K562 (cell line): ENCODE results near the gene NDUFA5. TPM values are rescaled to one million over a fixed set of nuclear protein-coding genes. Genes with fewer than 3 reads are reported as not detected.
A peak's percentile ranks its signal among the peaks of the same experiment; 100 is the strongest.

ENCODE experiments used
- BCOR ChIP-seq: fragments of 450-650 bp; IDR thresholded peaks from 2 replicates; pipeline ENCODE4 v1.6.1; 2016
- CHCHD3 ChIP-seq: fragments of 250-450 bp; sonication (Bioruptor Pico); IDR thresholded peaks from 2 replicates; pipeline ENCODE4 v2.1.2; 2022; ENCODE audit warnings: mild to moderate bottlenecking
- EGR1 ChIP-seq: fragments of 450-650 bp; conservative IDR thresholded peaks from 2 replicates; pipeline ENCODE4 v1.6.1; 2017; ENCODE audit warnings: mild to moderate bottlenecking
- GTF2E2 ChIP-seq: fragments of 200-800 bp; sonication (Bioruptor generic); IDR thresholded peaks from 2 replicates; pipeline ENCODE4 v1.6.1; 2016; ENCODE audit warnings: missing genetic modification characterization, missing compliant biosample characterization
- KLF13 ChIP-seq: fragments of 450-650 bp; IDR thresholded peaks from 2 replicates; pipeline ENCODE4 v1.6.1; 2016; ENCODE audit warnings: missing genetic modification characterization, low read depth, mild to moderate bottlenecking, missing compliant biosample characterization, moderate library complexity, borderline replicate concordance
- L3MBTL2 ChIP-seq: fragments of 450-650 bp; IDR thresholded peaks from 2 replicates; pipeline ENCODE4 v1.6.1; 2016; ENCODE audit warnings: mild to moderate bottlenecking, moderate library complexity
- MYBL2 ChIP-seq, 2 experiments: fragments of 450-650 bp in 1 of 2; sonication (generic) in 1 of 2; formaldehyde crosslinking in 1 of 2; IDR thresholded peaks; 2 replicates each; pipeline versions ENCODE4 v1.6.1 to v1.8.1; 2017 to 2022; ENCODE audit warnings: borderline replicate concordance in 1 of 2, inconsistent platforms in 1 of 2, low read depth in 1 of 2, mild to moderate bottlenecking in 1 of 2, missing genetic modification reagents in 1 of 2, moderate library complexity in 1 of 2
- NCOA1 ChIP-seq: fragments of 450-650 bp; IDR thresholded peaks from 2 replicates; pipeline ENCODE4 v1.6.1; 2016; ENCODE audit warnings: low read depth
- PTTG1 ChIP-seq: fragments of 450-650 bp; IDR thresholded peaks from 2 replicates; pipeline ENCODE4 v1.6.1; 2016; ENCODE audit warnings: low read depth, mild to moderate bottlenecking, missing genetic modification characterization, missing compliant biosample characterization
- RNF2 ChIP-seq: sonication (generic); IDR thresholded peaks from 2 replicates; pipeline ENCODE4 v1.6.1; 2016
- RNF219 ChIP-seq: fragments of 250-450 bp; sonication (Bioruptor Pico); IDR thresholded peaks from 2 replicates; pipeline ENCODE4 v1.5.0; 2022; ENCODE audit warnings: mild to moderate bottlenecking
- SAP30 ChIP-seq: fragments of 200-600 bp; sonication (generic); IDR thresholded peaks from 2 replicates; pipeline ENCODE4 v1.6.1; 2012; ENCODE audit warnings: borderline replicate concordance, low read depth, mild to moderate bottlenecking, moderate library complexity, low read length, control low read depth, inconsistent platforms; ENCODE audit not compliant: insufficient read depth, poor library complexity, severe bottlenecking
- SMC3 ChIP-seq: conservative IDR thresholded peaks from 2 replicates; pipeline ENCODE4 v1.6.1; 2011; ENCODE audit warnings: low read depth, low read length, improper control_type of control experiment; ENCODE audit not compliant: insufficient read depth
- TBL1XR1 ChIP-seq, 2 experiments: IDR thresholded peaks; 2 replicates each; pipeline ENCODE4 v1.6.1; 2012; ENCODE audit warnings: improper control_type of control experiment in 2 of 2, low read length in 2 of 2, mild to moderate bottlenecking in 1 of 2
- YBX1 ChIP-seq: fragments of 450-650 bp; IDR thresholded peaks from 2 replicates; pipeline ENCODE4 v1.7.1; 2016; ENCODE audit warnings: mild to moderate bottlenecking
- ZFP1 ChIP-seq: fragments of 450-650 bp; formaldehyde crosslinking; IDR thresholded peaks from 2 replicates; pipeline ENCODE4 v1.4.0; 2020; ENCODE audit warnings: mild to moderate bottlenecking, mixed read lengths
- ZFP30 ChIP-seq: fragments of 250-450 bp; sonication (Bioruptor Pico); IDR thresholded peaks from 2 replicates; pipeline ENCODE4 v1.8.0; 2022; ENCODE audit warnings: moderate library complexity, mild to moderate bottlenecking, inconsistent platforms, borderline replicate concordance
- ZNF133 ChIP-seq: fragments of 250-450 bp; sonication (Bioruptor Pico); IDR thresholded peaks from 2 replicates; pipeline ENCODE4 v1.4.0; 2020; ENCODE audit warnings: mild to moderate bottlenecking
- ZNF274 ChIP-seq: IDR thresholded peaks from 2 replicates; pipeline ENCODE4 v1.6.1; 2011; ENCODE audit warnings: low read depth, mild to moderate bottlenecking, low read length, moderate library complexity, borderline replicate concordance
- ZNF354B ChIP-seq: fragments of 250-450 bp; sonication (Bioruptor Pico); IDR thresholded peaks from 2 replicates; pipeline ENCODE4 v1.4.0; 2020
- ZNF507 ChIP-seq: conservative IDR thresholded peaks from 2 replicates; pipeline ENCODE4 v1.6.1; 2017; ENCODE audit warnings: missing genetic modification characterization, missing compliant biosample characterization
- ZNF586 ChIP-seq: fragments of 450-650 bp; formaldehyde crosslinking; conservative IDR thresholded peaks from 2 replicates; pipeline ENCODE4 v1.4.0; 2020; ENCODE audit warnings: mild to moderate bottlenecking, moderate library complexity
- ZNF699 ChIP-seq: fragments of 250-450 bp; sonication (Bioruptor Pico); IDR thresholded peaks from 2 replicates; pipeline ENCODE4 v1.8.0; 2021; ENCODE audit warnings: mild to moderate bottlenecking, moderate library complexity; ENCODE audit not compliant: insufficient replicate concordance
- polyA plus RNA-seq, 8 experiments: library from polyadenylated mRNA; depleted of rRNA in 4 of 8; stranded (reverse) in 5 of 8; unstranded in 3 of 8; fragments of >200 nt; fragmentation: Nextera tagmentation in 2 of 8; fragmentation: Illumina TruSeq in 1 of 8; extraction: Ambion mirVana in 2 of 8; extraction: Trizol in 1 of 8; gene quantifications; 2 replicates each; pipeline versions ENCODE4 v1.2.1 to v1.2.3, GENCODE V29; 2011 to 2014; ENCODE audit warnings: inconsistent platforms in 1 of 8, missing spikeins in 1 of 8
- total RNA-seq, 7 experiments: library from RNA; depleted of rRNA in 6 of 7; stranded (reverse); fragments of >200 nt in 6 of 7; fragmentation: Illumina TruSeq in 2 of 7; extraction: Trizol in 2 of 7; gene quantifications; 2 replicates each; pipeline versions ENCODE4 v1.2.1 to v1.2.3, GENCODE V29; 2011 to 2021; ENCODE audit warnings: low replicate concordance in 1 of 7
- TF ChIP-seq, protein P1 (sequence below): fragments of 200-800 bp; sonication (Bioruptor generic); IDR thresholded peaks from 2 replicates; pipeline ENCODE4 v1.6.1; 2017; ENCODE audit warnings: missing genetic modification characterization, missing compliant biosample characterization
- TF ChIP-seq, protein P2 (sequence below): fragments of 450-650 bp; formaldehyde crosslinking; IDR thresholded peaks from 2 replicates; pipeline ENCODE4 v1.4.0; 2022; ENCODE audit warnings: missing genetic modification characterization

Gene NDUFA5
- total and polyA plus RNA-seq, 9 of the 15 experiments (the other 6 are each of a cell fraction or from before 2014, with no cell fraction given): 155 to 677 (median 269) TPM

DNA sequence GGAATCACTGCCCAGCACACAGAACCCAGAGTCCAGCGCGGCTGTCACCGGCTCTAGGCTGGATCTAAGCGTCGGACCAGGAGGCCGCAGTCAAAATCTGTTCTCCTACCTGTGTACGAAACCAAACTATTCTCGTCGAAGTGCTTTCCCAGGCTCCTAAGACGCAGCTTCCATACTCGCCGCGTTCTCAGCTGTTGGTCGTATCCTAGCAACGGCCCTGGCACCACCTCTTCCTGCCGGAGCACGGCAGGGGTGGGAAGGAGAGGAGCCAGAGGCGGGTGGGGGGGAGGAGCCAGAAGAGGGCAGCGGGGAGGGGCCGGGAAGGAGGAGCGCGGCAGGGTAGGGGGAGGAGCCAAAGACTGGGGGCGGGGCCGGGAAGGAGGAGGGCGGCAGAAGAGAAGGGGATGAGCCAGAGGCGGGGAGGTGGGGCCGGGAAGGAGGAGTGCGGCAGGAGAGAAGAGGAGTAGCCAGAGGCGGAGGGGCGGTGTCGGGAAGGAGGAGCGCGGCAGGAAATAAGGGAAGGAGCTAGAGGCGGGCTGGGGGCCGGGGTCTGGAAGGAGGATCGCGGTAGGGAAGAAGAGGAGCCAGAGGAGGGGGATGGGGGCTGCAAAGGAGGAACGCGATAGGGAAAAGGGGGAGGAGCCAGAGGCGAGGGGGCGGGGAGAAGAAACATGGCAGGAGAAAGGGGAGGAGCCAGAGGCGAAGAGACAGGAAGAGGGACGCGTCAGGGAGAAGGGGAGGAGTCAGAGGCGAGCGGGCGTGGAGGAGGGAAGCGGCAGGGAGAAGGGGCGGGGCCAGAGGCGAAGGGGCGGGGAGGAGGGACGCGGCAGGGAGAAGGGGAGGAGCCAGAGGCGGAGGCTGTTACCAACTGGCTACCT lies 23.0 kb downstream of the NDUFA5 start, which contains the start of gene IQUB (continued):
- no peak for TF ChIP-seq RNF219 (CRISPR knock-in tag)
- no peak for TF ChIP-seq PTTG1 (tag)
- TF ChIP-seq NCOA1: no peak
- TF ChIP-seq ZNF699 (CRISPR knock-in tag): no peak
- TF ChIP-seq, protein P1, sequence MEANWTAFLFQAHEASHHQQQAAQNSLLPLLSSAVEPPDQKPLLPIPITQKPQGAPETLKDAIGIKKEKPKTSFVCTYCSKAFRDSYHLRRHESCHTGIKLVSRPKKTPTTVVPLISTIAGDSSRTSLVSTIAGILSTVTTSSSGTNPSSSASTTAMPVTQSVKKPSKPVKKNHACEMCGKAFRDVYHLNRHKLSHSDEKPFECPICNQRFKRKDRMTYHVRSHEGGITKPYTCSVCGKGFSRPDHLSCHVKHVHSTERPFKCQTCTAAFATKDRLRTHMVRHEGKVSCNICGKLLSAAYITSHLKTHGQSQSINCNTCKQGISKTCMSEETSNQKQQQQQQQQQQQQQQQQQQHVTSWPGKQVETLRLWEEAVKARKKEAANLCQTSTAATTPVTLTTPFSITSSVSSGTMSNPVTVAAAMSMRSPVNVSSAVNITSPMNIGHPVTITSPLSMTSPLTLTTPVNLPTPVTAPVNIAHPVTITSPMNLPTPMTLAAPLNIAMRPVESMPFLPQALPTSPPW (CRISPR knock-in tag): peak; percentile 91
- TF ChIP-seq, protein P2, sequence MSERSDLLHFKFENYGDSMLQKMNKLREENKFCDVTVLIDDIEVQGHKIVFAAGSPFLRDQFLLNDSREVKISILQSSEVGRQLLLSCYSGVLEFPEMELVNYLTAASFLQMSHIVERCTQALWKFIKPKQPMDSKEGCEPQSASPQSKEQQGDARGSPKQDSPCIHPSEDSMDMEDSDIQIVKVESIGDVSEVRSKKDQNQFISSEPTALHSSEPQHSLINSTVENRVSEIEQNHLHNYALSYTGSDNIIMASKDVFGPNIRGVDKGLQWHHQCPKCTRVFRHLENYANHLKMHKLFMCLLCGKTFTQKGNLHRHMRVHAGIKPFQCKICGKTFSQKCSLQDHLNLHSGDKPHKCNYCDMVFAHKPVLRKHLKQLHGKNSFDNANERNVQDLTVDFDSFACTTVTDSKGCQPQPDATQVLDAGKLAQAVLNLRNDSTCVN (CRISPR knock-in tag): peak; percentile 98
- TF ChIP-seq RNF2: no peak
- no peak for TF ChIP-seq GTF2E2 (tag)
- no peak for TF ChIP-seq YBX1
- no peak for TF ChIP-seq BCOR
- no peak; the same call in none of the 2 replicates for TF ChIP-seq EGR1
- TF ChIP-seq ZNF133: no peak
- no peak for TF ChIP-seq ZNF274
- peak; percentile 44; the same call in 1 of the 2 replicates for TF ChIP-seq L3MBTL2
- TF ChIP-seq ZNF507 (tag): no peak
- TF ChIP-seq MYBL2 (IDR thresholded peaks at IDR 0.05; ENCODE audit: low read depth): no peak
- TF ChIP-seq MYBL2 (CRISPR knock-in tag; IDR thresholded peaks at IDR 0.05; ENCODE audit: borderline replicate concordance): no peak
- no peak for TF ChIP-seq CHCHD3
- TF ChIP-seq ZFP1: no peak
- no peak for TF ChIP-seq TBL1XR1 (IDR thresholded peaks at IDR 0.05; ENCODE audit: low read length in 2 of 2)
- TF ChIP-seq ZFP30 (CRISPR knock-in tag): no peak
- TF ChIP-seq SMC3: no peak
- no peak for TF ChIP-seq ZNF586 (CRISPR knock-in tag)
- TF ChIP-seq KLF13 (tag): no peak
- no peak for TF ChIP-seq ZNF354B (CRISPR knock-in tag)
- peak; percentile 96 for TF ChIP-seq SAP30
